DMS53 (cell line): ENCODE results near the gene PTGES2.

ENCODE experiments used
- DNase-seq: peaks from one replicate; lab custom pipeline; 2025; lab: John Stamatoyannopoulos, UW

The PTGES2 gene

GRCh38 chr9:128153060-128153946 is 25.8 kb upstream of the PTGES2 start:
- DNase-seq: no peak

GRCh38 chr9:128152133-128153059 is 24.9 kb upstream of the PTGES2 start:
- no peak for DNase-seq

- DNase-seq: no peak
Observed at GRCh38 chr9:128151309-128152132, 24.0 kb upstream of the PTGES2 start.

GRCh38 chr9:128150594-128151308 is 23.2 kb upstream of the PTGES2 start:
- DNase-seq: peak; percentile 58

- no peak for DNase-seq
Observed at GRCh38 chr9:128149951-128150593, 22.5 kb upstream of the PTGES2 start.

GRCh38 chr9:128149001-128149701 is 21.6 kb upstream of the PTGES2 start, which contains the start of gene LCN2:
Gene LCN2, plus strand, starts transcription at chr9:128149453. Its CDS starts 73 bp downstream, at chr9:128149526.
- DNase-seq: no peak

GRCh38 chr9:128148509-128149000 is 21.0 kb upstream of the PTGES2 start:
- no peak for DNase-seq

GRCh38 chr9:128146591-128147120 is 19.1 kb upstream of the PTGES2 start:
- no peak for DNase-seq

GRCh38 chr9:128145951-128146351 is 18.4 kb upstream of the PTGES2 start:
- no peak for DNase-seq

- no peak for DNase-seq
Observed at GRCh38 chr9:128145536-128145935, 18.0 kb upstream of the PTGES2 start.

- no peak for DNase-seq
Observed at GRCh38 chr9:128144239-128145181, 17.0 kb upstream of the PTGES2 start.

- no peak for DNase-seq
Observed at GRCh38 chr9:128143525-128144238, 16.2 kb upstream of the PTGES2 start.

- no peak for DNase-seq
Observed at GRCh38 chr9:128142596-128142995, 15.1 kb upstream of the PTGES2 start.

GRCh38 chr9:128142061-128142460 is 14.5 kb upstream of the PTGES2 start:
- DNase-seq: no peak

GRCh38 chr9:128141604-128142003 is 14.1 kb upstream of the PTGES2 start:
- DNase-seq: no peak

- no peak for DNase-seq
Observed at GRCh38 chr9:128139621-128140020, 12.1 kb upstream of the PTGES2 start.

- DNase-seq: peak; percentile 29
Observed at GRCh38 chr9:128138001-128138400, 10.5 kb upstream of the PTGES2 start.
